HG02943 (cell line): ENCODE measurements around the gene PDZK1IP1.

Source experiments
- ATAC-seq: cut with Tn5 transposase; IDR thresholded peaks from one replicate; pipeline ENCODE4 v1.9.1; 2021; ENCODE audit warnings: mild to moderate bottlenecking, low read depth, moderate library complexity; ENCODE audit not compliant: unreplicated experiment

PDZK1IP1 gene

GRCh38 chr1:47189844-47190508, at the start of gene PDZK1IP1:
Gene PDZK1IP1 (minus strand): TSS chr1:47190036. CDS start chr1:47189932, 104 bp downstream.
- ATAC-seq: no peak

- no peak for ATAC-seq
Measured at GRCh38 chr1:47238935-47239592, 49.2 kb upstream of the PDZK1IP1 start.

- ATAC-seq: no peak
Measured at GRCh38 chr1:47235806-47236205, 46.0 kb upstream of the PDZK1IP1 start.

GRCh38 chr1:47235241-47235681, 45.4 kb upstream of the PDZK1IP1 start:
- no peak for ATAC-seq

GRCh38 chr1:47233186-47233585, 43.4 kb upstream of the PDZK1IP1 start:
- ATAC-seq: no peak

GRCh38 chr1:47232187-47232874, 42.5 kb upstream of the PDZK1IP1 start, which contains the start of gene TAL1:
Gene TAL1 (minus strand): TSS chr1:47232225. CDS start chr1:47225888, 6,337 bp downstream.
- no peak for ATAC-seq

GRCh38 chr1:47231301-47232186, 41.7 kb upstream of the PDZK1IP1 start:
- no peak for ATAC-seq

- ATAC-seq: no peak
Measured at GRCh38 chr1:47230692-47231300, 41.0 kb upstream of the PDZK1IP1 start.

- no peak for ATAC-seq
Measured at GRCh38 chr1:47229886-47230691, 40.3 kb upstream of the PDZK1IP1 start.

GRCh38 chr1:47229031-47229885, 39.4 kb upstream of the PDZK1IP1 start:
- ATAC-seq: no peak

- no peak for ATAC-seq
Measured at GRCh38 chr1:47228644-47229030, 38.8 kb upstream of the PDZK1IP1 start.

GRCh38 chr1:47227341-47228232, 37.8 kb upstream of the PDZK1IP1 start:
- ATAC-seq: no peak

GRCh38 chr1:47226839-47227215, 37.0 kb upstream of the PDZK1IP1 start:
- ATAC-seq: no peak

- ATAC-seq: no peak
Measured at GRCh38 chr1:47226121-47226838, 36.4 kb upstream of the PDZK1IP1 start.

- ATAC-seq: no peak
Measured at GRCh38 chr1:47225430-47226100, 35.7 kb upstream of the PDZK1IP1 start.

GRCh38 chr1:47224676-47225399, 35.0 kb upstream of the PDZK1IP1 start:
- ATAC-seq: no peak
